ENCODE results near the gene KRTAP4-16.
"Not testable (repeated sequence)": the region's sequence is repeated elsewhere in the genome, so short reads cannot be mapped to it uniquely, and the experiment has no call there.

The KRTAP4-16 gene

DNA sequence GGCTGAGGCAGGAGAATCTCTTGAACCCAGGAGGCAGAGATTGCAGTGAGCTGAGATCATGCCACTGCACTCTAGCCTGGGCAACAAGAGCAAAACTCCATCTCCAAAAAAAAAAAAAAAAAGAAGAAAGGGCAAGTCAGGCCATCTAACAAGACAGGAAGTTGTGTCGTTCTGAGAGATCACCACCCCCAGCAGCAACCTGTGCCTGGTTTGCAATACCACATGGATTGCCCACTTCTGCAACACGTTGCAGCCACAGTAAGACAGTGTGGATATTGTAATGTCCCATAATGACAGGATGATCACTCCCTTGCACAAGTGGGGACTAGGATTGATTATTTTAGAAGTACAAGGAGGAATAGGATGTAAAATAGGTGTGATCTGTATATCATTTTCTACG is 33.0 kb downstream of the KRTAP4-16 start:
- no peak for DNase-seq

DNA sequence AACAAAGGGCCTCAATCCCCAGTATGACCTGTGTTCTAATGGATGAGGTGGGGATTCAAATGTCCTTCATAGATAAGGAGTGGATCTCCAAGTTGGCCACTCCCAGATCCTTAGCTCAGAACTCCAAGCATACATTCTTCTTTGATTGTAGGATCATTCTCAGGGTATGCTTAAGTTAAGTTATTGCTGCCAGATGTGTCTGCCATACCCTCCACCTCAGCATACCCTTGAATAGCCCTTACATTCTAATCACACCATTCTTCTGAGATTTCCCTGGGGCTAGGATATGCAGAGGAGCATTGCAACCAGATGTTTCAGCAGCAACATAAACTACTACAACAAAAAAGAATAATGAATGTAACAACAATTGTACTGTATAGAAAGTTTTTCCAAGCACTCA is 34.7 kb downstream of the KRTAP4-16 start:
- no peak for DNase-seq

DNA sequence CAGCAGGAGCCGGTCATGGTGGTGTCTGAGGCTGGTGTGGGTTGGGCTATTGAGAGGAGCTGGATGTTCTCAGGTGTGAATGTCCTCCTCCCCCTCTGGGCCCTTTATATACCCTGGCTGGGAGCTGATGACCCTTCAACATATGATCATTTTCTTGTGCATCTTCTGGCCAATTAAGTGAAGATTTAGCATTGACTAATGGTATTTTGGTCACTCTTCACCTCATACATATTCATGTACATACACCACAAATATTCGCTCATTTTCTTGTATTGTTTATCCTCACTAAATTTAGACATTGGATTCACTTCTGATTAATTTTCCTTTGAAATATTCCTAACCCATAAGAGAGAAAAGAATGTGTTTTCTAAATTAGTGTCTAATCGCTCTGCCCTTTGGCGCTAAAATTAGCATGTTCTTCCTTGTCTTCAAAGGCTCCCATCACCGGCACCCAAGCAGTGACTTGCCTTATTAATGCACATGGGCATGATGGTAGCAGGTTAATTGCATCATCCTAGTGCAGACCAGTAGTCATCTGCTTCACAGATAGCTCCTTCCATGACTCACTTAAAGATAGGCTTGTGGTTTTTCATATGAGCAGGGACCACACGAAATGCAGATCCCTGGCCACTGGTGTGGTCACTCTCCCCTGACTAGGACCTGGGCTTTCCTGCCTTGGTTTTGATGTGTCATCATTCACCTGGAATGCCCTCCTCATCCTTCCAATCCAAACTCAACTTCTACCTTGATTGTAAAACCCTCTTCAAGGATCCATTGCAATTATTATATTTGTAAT is 36.0 kb downstream of the KRTAP4-16 start, which contains the start of gene KRTAP2-4:
Gene KRTAP2-4 (minus strand): TSS at position 51 of the 796 bp plus-strand sequence. CDS start 34 bp downstream, at position 17.
- no peak for DNase-seq

DNA sequence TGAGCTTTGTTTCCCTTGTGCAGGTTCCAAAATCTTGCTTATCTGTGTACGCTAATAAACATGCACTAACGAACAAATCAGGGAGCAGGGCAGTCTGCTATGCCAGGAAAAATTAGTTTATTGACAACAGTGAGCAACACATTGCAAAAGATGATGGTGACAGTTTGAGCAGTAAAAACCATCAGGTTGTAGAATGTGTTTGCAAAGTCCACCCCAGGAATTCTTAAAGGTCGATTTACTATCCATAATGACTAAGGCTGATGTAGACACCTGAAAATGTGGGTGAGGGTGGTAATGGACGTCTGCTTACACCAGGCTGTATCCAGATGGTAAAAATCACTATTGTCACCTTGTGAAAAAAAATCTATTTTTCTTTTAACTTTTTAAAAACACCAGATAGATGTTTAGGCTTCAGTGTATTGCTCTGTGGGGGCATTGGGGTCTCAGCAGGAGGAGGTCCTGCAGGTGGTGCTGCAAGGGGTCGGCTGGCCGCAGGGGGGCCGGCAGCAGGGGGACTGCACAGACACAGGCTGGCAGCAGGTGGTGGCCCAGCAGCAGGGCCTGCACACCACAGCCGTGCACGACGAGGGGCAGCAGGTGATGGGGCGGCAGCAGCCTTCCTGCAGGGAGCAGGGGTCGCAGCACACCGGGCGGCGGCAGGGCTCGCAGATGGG is 36.9 kb downstream of the KRTAP4-16 start:
- not testable (repeated sequence) for DNase-seq

DNA sequence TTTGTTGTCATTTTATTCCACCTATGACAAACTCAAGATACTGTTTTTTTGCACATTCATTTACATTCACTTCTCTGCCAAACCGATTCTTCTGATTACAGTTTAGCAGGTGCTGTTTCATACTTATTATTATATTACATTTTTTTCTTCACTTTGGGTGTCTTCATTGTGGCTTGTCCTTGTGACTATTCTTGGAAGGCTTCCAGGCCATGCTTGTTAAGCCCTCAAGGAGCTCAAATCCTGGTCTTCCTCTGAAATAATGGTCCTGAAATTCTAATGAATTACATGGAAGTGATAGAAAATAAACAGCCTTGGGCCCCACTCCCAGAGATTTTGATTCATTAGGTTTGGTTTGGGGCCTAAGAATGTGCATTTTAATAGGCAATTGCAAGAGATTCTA is 37.7 kb downstream of the KRTAP4-16 start:
- no peak for DNase-seq

DNA sequence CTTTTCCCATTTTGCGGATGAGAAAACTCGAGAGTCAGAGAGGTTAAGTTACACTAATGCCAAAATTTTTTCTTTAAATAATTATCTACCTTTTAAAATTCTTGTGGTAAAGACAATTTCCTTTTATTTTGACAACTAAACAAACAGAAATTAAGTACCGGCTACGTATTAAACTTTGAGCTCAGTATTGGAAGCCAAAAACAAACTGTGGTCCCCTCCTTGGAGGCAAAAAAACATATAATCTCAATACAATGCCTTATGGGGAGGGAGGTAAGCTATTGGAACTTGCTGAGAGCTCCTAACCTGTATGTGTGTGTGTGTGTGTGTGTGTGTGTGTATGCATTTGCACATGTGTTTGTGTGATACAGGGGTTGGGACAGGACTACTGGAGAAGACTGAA is 38.6 kb downstream of the KRTAP4-16 start:
- DNase-seq: no peak

DNA sequence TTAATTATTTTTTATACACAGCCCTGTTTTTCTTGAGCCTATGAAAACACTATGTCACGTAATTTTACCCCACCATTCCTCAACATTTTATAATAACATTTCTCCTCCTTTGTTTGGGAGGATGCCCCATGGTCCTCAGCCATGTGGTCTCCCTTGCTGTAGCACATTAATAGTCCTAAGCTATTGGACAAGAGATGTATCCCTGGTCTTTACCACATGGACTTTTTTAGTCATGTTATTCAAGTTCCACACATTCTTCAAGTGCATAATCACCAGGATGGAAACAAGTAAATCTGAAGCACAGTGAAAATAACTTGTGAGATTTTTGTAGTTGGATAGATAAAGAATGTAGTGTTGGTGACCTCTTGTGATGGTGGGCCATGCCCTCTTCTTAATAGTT is 40.0 kb downstream of the KRTAP4-16 start:
- DNase-seq: no peak

DNA sequence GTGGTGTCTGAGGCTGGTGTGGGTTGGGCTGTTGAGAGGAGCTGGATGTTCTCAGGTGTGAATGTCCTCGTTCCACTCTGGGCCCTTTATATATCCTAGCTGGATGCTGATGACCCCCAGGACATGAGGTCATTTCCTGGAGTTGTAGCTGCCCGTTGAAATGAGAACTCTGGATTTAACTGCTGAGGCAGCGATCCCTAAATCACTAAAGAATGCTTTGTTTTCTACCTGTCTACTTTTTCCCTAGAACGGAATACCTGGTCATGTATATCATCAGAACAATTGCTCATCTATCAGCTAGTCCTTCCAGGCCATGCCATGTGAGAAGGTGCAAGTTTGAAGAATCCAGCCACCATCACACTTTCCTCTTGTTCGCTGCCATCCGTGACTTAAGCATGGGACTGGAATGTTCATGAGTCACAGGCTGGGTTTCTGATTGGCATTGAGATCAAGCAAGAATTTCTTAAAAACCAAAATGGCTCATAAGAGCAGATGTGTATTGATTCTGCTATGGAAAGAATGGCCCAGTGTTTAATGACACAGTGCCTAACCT is 41.9 kb downstream of the KRTAP4-16 start, which contains the start of gene KRTAP2-3:
Gene KRTAP2-3 (minus strand): TSS at position 63 of the 553 bp plus-strand sequence. CDS start 64 bp downstream, outside the sequence.
- no peak for DNase-seq

DNA sequence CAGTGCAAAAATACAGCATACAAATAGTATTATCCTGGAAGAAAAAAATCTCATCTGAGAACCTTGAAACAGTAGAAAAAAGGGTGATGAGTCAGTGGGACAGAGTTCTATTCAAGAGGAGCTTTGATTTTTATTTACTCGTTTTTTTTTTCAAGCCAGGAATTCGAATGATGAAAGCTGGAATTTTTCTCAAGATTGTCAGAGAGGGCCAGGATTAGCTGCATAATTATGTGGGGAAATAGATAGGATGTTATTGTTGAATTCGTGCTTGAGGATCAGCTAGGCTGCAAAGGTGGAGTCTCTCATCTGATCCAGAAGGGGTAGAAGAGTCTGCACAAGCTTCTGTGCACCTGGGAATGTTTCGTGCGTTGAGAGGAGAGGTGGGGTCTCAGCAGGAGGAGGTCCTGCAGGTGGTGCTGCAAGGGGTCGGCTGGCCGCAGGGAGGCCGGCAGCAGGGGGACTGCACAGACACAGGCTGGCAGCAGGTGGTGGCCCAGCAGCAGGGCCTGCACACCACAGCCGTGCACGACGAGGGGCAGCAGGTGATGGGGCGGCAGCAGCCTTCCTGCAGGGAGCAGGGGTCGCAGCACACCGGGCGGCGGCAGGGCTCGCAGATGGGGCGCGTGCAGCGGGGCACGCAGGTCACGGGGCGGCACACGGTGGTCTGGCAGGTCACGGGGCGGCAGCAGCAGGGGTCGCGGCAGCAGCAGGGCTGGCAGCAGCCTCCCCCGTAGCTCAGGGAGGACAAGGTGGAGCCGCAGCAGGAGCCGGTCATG is 42.5 kb downstream of the KRTAP4-16 start:
- DNase-seq: not testable (repeated sequence)

DNA sequence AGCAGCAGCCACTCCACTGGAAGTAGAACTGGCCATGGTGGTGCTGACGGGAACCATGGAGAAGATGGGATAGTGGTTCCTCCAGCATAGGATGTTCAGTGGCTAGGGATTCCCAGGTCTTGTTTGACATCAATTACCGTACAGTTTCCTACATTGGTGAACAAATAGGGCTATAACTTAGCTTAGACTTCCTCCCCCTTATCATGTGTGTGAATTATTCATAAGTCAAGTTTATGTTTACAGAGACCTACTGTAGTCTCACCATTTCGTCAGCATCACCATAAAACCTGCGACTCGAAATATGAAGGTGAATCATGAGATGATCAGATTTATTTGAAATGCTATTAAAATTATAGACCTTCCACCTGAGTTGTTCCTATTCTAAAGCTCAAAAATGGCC is 43.3 kb downstream of the KRTAP4-16 start:
- no peak for DNase-seq

DNA sequence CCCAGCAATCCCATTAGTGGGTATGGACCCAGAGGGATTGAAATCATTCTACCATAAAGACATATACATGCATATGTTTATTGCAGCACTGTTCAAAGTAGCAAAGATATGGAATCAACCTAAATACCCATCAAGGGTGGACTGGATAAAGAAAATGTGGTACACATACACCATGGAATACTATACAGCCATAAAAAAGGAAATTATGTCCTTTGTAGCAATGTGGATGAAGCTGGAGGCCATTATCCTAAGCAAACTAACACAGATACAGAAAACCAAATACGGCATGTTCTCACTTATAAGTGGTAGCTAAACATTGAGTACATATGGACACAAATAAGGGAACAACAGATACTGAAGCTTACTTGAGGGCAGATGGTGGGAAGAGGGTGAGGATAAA is 44.5 kb downstream of the KRTAP4-16 start:
- DNase-seq: no peak

DNA sequence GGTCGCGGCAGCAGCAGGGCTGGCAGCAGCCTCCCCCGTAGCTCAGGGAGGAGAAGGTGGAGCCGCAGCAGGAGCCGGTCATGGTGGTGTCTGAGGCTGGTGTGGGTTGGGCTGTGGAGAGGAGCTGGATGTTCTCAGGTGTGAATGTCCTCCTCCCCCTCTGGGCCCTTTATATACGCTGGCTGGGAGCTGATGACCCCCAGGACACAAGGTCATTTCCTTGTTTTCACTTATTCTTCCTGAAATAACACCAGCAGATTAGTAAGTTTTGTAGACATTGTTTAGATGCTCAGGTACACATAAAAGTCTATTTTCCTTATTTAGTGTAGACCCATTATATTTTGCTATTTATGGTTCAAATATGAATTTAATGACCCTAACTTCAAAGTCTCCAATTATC is 46.9 kb downstream of the KRTAP4-16 start, which contains the start of gene KRTAP2-2:
Gene KRTAP2-2 (minus strand): TSS at position 101 of the 400 bp plus-strand sequence. CDS start 19 bp downstream, at position 82.
- DNase-seq: not testable (repeated sequence)

DNA sequence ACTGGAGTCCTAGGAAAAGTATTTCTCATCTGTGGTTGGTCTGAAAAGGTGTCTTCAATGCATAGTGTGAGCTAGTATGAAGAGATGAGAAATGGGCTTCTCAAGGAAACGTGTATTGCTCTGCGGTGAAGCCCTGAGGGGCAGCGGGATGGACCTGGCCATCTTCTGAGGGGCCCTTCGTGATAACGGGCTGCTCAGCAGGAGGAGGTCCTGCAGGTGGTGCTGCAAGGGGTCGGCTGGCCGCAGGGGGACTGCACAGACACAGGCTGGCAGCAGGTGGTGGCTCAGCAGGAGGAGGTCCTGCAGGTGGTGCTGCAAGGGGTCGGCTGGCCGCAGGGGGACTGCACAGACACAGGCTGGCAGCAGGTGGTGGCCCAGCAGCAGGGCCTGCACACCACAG is 47.5 kb downstream of the KRTAP4-16 start:
- DNase-seq: not testable (repeated sequence)

DNA sequence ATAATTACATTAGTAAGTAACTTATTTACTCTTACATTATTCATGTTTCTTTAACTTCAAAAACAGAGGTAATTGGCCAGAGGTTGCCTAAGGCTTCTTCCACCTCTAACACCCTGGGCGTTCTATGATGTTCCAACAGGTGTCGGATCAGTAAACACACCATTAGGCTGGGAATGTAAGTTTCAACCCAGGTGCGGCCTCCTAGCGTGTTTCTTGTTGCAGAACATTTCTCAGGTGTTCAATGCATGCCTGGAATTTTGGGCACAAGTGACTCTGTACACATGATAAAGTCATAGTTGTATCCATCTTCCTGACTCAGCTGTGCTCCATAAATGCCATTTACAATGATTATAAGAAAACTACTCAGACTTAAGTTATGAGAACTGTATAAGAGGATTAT is 48.0 kb downstream of the KRTAP4-16 start:
- DNase-seq: no peak

DNA sequence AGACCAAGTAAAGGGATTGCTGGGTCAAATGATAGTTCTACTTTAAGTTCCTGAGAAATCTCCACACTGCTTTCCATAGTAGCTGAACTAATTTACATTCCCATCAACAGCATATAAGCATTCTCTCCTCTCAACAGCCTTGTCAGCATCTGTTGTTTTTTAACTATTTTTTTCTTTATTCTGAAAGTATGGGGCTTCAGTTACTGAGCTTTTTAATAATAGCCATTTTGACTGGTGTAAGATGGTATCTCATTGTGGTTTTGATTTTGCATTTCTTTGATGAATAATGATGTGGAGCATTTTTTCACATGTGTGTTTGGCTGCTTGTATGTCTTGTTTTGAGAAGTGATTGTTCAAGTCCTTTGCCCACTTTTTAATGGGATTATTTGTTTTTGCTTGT is 49.4 kb downstream of the KRTAP4-16 start:
- no peak for DNase-seq

All from activated naive CD4-positive, alpha-beta T cell treated with anti-CD3 and anti-CD28 coated beads, Interleukin-2, amount 50 U/mL, for 16 hours (primary cell).